SK-N-DZ (cell line): ENCODE data around the gene SP2.
A peak's percentile ranks its signal among the peaks of the same experiment; 100 is the strongest.

Experiments used
- DNase-seq: peaks from one replicate; pipeline ENCODE4 v3.0.0-alpha.2; 2015; ENCODE audit warnings: low spot score

The SP2 gene

DNA sequence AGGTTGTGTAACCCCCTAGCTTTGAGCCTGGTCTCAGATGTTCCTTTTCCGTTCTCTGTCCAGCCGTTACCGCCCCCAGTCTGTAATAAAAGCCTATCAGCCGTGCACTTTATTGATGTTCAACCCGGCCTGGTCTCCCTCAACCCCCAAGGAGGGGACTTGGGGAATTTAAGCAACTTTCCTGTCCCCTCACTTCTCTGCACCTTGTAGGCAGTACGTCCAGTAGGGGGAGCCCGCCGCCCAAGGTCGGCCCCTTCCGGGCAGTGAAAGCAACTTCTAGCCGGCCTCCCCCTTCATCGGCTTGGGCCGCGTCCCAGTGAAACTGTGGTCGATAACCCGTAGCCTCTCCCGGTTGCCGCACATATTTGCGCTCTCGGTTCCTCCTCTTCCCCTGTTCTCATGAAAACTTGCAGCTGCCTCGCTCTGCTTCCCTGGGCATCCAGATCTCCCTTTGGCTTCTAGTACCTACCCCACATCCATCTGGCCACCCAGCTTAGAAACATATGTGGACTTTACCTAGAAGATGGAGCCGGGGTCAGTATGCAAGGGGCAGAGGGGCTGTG, 53.2 kb downstream of the SP2 start:
- peak; percentile 79 for DNase-seq

DNA sequence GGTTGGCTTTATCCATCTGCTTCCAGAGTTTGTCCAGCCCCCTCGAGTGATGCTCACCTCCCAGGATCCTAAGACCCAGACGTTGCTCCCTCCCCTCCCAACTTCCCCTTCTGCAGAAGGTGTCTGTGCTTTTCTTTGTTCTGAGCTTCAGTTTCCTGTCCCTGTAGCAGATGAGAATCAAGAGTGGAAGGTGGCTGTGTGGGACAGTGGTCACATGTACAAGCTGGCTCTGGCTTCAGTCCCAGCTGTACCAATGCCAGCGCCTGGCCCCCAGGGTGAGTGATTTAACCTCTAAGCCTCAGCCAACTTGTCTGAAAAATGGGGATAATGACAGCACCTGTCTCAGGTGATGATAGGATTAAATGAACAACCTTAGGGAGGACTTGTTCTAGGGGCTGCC, 53.9 kb downstream of the SP2 start:
- DNase-seq, result no peak

DNA sequence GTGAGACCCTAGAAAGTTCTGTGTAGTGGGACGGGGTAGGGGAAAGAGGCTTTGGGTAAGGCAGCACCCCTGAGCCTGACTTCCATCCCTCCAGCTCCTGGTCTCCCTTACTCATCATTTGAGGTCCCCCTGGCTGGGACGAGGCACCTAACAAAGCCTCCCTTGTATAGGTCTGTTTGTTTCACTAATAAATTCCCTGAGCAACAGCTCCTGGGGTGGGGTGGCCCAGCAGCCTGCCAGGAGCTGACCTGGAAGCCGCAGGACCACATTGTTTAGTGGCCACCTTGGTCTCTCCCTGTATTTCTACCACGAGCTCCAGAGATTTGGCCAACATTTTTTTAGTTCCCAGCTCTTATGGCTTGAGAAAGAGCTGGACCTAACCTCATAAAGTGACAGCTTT, 54.4 kb downstream of the SP2 start:
- DNase-seq, result no peak

DNA sequence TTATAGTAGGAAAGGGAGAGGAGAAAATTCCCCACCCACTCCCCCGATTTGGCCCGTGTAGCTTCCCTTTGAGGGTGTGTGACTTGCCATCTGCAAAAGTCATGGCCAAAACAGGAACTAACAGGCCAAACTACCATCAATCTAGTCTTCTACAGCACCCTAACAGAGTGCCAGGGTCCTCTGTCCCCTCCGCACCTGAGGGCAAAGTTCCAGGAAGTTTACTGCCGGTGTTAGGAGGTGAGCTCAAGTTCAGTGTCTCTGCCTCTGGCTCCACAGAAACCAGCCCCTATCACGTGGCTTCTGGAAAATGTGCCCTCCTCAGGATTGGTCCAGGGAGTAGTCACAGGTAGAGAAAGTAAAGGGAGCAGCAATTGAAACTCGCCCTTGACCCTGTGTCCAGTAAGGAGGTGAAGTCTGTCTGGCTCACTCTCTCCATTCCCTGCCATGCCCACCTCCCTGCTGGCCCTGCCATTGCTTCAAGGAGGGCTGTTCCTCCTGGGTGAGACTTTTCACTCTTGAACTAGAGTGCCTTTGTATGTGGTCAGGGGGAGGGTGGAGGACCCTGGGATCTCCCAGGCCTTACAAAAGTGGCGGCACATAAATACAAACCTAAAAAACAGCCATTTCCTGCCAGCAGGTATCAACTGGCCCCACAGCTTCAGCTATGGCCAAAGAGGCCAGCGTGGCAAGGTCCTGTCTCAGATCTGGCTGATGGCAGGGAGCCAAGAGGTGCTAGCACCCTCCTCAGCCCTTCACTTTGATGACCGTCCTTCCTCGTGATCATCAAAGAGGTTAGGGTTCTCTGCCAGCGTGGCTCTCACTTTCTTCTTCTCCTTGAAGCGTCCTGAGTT, 56.4 kb downstream of the SP2 start:
- no peak for DNase-seq

DNA sequence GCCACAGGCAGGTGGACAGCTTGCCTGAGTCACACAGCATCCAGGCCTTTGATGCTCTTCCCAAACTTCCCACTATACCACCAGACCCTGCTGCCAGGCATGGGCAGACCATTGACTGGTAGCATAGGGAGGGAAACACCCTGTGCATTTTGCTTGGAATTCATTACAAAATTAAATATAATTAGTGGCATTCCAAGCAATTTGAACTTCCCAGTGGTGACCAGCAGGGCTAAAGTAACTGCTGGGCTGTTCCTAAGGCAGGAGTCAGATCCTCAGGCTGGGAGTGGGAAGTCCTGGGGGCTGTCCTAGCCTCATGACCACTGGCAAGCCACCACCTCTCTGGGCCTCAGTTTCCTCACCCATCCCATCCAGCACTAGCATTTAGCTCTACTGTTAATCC, 57.9 kb downstream of the SP2 start:
- DNase-seq, result no peak

DNA sequence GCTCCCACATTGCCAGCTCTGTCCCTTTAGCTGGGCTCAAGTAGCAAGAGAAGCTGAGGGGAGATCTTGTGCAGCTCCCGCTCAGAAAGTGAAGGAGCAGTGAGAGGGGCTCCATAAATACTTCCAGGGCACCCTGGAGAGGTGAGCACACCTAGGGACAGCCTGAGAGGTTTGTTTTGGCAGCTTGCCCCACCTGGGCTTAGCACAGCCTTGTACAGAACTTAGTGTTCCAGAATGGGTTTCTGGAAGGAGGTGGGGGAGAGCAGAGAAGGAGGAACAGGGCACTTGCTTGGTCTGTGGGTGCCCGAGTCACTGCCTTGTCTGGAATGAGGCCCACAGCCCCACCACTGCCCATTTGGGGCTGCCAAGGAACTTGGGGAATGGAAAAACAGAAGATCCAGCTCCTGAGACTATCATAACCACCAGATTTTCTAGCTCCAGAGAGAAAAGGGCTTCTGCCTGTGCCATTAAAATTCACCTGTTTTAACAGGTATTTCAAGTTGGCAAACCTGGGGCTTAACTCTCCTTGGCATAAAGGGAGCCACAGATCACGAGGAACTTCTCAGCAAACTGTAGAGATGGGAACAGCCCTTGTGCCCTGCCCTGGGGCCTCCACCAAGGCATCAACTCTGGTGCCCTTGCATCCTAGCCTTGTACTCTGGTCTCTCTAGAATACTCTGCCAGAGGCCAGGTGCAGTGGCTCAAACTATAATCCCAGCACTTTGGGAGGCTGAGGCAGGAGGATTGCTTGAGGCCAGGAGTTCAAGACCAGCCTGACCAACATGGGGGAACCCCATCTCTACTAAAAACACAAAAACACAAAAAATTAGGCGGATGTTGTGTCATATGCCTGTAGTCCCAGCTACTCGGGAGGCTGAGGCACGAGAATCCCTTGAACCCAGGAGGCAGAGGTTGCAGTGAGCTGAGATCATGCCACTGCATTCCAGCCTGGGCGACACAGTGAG, 59.7 kb downstream of the SP2 start:
- no peak for DNase-seq

DNA sequence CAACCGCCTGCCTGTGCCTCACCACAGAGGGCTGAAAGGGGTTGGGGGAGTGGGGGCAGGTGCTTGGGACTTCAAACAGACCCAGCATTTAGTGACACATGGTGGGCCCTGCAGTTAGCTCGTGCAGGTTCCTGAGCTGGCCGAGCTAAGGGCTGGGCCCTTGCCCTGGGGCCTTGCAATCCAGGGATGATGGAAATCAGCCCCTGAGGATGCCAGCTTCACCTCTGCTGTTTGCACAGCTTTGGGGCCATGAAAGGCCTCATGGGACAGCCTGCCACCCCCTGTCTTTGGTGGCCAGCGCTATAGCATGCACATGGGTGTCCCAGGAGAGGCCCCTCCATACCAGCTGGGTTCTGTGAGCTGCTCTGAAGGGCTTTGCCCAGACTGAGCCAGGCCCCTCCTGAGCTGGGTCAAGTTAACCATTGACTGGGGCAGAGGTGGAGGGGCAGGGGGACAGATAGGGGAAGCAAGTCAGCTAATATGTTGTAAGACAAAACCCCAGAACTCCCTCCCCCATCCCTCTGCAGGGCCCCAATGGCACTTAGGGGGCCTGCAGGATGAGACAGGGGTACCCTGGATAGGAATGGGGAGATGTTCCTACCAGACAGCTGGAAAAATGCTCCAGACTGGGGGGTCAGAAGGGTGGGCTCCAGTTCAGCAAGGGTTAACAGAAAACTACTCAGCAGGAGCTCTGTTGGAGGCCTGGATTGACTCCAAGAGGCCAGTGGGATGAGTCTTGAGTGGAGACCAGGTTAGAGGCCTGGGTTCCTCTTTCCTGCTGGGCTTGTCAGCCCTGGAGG, 61.0 kb downstream of the SP2 start:
- DNase-seq, result no peak

DNA sequence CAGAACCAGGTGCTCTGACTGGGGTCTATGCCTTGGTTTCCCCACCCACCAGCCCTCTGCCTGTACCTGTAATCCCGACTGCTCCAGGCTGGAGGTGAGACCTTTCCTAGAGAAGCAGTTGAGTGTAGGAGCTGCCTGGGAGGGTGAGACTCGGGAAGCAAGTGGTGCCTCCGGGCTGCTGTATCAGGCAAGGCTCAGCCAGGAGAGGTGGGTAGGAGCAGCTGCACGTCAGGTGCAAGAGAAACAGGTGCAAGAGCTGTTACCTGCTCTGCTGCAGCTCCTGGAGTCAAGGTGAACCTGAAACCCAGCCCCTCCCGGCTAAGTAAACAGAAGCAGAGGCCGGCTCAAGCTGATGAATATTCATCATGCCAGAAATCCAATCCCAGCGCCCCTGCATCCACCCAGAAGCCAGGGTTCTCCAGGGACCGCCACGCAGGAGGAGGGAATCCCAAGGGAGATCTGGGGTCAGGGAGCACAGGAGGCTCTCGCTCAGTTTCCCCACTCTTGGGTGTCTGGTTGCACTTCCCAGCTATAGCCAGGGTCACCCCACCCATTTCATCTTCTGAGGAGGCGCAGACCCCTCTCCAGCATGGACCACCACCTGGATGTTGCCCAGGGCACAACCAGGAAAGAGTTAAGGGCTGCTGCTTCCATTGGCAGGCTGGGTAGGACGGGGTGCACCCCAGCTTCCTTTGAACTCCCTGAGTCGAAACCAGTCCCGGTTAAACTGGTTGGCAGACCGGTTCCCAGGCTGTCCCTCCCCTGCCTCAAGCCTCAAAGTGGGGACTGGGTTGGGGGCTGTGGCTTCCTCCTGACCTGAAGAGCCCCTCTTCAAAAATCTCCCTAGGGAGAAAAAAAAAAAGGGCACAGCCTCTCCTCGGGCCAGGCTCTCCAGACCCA, 61.8 kb downstream of the SP2 start, which contains the start of gene PRR15L:
PRR15L (minus strand) TSS at position 293 of the 900 bp plus-strand sequence. CDS start 4,649 bp downstream, outside the sequence.
- DNase-seq, result no peak

DNA sequence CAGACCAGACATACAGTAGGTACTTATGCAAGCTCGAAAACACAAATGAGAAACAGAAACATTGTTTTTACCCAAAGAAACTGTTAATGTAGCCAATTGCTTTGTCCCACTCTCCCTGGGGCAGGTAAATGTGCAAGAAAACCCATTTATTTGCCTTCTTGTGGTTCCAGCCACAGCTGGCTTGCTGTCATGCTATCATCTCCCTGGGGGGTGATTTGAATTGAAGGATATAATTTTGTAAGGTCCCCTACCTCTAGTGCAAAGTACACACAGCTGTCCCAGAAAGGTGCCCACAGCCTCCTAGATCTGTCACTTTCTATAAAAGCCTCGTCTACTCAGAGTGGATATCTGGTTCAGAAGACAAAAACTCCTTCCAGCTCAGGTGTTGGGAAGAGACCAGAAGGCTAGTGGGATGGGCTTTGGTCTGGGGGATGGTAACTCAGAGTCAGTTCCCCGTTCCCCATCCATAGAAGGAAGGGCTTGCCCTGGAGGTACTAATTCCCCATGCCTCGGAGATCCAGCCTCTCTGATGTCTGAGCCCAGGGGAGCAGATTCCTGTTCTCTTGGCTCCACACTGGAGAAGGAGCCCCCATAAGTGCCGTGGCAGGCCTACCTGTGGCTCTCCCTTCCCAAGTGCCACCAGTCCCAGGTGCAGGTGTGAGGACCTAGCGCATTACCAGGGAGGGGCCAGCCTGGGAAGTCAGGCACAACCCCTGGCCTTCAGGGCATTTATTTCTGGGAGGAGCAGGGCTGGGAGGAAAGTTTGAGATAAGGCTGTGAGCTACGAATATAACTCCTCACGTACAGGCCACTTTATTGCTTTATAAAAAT, 64.0 kb downstream of the SP2 start:
- DNase-seq, result no peak

DNA sequence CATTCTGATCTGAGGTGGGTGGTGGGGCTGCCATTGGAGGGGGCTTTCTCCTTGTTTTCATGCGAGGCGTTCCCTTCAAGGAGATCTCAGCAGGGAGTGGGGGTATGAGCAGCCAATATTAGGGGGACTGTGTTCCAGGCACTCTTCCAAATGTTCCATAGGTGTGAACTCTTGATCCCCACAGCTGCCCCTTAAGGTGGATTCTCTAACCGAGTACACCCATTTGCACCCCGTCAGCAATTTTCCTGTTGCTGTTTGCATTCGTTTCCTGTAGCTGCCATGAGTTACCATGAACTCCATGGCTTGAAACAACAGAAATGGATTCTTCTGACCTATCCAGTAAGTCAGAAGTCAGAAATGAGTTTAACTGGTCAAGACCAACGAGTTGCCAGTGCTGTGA, 65.4 kb downstream of the SP2 start:
- no peak for DNase-seq

DNA sequence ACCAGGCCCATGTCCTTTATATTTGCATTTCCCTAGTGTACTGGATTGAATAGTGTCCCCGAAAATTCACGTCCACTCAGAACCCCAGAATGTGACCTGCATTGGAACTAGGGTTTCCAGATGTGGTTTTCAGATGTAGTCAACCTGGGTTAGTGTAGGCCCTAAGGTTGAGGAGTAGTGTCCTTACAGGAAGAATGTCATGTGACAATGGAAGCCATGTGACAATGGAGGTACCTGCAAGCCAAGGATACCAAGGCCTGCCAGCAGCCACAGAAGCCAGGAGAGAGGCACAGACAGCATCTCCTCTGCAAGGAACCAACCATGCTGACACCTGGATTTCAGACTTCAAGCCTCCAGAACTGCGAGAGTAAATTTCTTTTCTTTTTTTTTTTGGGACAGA, 66.9 kb downstream of the SP2 start:
- DNase-seq, result no peak

DNA sequence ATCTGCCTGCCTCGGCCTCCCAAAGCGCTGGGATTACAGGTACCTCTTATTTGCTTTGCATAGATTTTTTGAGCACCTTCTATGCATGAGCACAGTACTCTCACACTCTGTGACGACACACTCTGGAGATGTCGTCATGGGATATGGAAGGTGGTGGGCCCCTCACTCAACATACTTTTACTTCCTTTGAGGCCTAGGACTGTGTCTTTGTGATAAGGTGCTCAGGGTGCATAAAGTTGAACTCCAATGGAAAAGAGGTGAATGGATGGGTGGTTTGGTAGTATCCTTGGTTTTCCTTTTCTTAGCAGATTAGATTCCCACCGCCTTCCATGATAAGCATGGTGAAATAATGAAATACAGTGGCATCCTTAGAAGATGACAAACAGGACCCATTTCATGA, 68.8 kb downstream of the SP2 start:
- DNase-seq, result no peak

DNA sequence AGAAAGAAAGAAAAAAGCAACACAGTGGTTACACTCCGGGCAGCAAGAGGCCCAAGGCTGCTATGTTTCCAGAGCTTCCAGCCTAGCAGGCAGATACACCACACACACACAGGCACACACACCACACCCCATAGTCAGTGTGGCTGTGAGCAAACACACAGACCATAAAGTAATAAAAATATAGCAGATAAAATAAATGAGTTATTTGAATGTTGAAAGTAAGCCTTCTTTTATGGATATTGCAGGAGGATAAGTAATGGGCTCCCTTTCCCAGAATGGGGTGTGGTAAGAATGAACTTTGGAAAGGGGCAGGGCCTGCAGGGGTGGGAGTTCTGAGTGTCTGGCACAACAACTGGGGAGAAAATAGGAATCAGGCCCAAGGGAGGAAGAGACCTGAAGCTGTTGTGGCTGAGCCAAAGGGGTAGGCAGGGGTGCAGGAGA, 70.1 kb downstream of the SP2 start:
- no peak for DNase-seq

DNA sequence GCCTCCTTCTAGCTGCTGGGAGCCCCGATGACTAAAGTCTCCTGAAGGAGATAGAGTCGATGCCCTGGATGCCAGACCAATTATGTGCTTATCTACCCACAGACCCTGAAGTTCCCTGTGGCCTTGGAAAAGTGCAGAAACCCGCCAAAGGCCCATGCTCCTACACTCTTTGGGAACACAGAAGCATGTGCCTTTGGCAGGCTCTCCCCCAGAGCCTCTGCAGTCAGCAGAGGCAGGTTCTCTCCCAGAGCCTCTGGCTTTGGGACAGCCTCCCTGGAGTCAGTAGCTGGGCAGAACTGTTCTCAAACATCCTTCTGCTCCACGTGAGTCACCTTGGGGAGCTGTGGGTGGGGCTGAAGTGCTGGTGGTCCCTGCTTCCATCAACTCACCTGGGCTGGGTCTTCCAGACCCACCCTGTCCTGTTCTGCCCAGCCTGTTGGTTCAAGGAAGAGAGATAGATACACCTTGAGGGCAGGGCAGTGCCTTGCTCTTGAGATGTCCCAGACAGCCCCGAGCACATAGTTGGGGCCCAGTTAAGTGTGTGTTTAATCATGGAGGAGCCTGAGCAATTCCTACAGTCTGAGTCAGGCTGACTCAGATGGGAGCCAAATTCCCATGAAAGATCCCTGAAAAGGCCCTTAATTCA, 71.7 kb downstream of the SP2 start:
- DNase-seq, result no peak

DNA sequence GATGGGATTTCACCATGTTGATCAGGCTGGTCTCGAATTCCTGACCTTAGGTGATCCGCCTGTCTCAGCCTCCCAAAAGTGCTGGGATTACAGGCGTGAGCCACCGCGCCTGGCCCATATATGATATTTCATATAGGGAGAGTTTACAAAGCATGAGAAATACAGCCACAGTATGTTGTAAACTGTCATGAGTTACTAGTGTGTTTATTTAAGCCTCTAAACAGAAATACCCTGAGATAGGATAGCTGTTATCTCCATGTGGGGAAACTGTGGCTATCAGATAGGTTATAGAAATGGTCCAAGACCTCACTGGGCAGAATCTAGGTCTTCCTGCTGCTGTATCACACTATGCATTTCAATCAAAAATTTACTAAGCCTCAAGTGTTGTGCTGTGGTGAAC, 72.8 kb downstream of the SP2 start:
- DNase-seq, result no peak

DNA sequence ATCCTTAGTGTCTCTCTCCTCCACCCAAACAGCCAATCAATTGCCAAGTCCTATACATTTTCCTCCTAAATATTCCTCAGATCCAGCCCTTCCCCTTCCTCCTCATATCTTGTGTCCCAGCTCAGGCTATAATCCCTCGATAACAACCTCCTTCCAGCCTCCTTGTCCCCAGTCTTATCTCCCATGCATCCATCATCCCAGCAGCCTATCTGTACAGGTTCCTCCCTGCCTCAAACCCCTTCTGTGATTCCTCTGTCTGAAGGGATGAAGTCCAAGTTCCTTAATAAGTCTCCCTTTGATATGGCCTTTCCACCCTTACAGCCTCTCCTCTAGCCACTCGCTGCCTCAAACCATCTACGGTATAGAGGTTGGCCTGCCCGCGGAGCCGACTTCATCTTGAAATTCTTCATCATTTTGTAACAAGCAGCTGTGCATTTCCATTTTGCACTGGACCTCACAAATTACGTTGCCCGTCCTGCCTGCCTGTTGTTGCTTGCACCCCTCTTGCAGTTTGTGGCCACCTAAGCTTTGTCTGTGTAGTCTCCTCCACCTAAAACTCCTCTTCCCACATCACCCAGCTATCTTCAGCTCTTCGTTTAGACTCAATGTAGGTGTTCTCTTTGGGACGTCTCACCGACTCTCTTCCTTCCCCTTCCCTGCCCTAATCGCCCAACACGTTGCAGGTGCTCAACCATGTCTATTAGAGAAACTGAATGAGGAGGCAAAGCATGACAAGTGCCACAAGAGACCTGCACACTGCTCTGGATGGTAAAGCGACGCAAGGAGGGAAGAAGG, 74.1 kb downstream of the SP2 start:
- DNase-seq, result no peak

DNA sequence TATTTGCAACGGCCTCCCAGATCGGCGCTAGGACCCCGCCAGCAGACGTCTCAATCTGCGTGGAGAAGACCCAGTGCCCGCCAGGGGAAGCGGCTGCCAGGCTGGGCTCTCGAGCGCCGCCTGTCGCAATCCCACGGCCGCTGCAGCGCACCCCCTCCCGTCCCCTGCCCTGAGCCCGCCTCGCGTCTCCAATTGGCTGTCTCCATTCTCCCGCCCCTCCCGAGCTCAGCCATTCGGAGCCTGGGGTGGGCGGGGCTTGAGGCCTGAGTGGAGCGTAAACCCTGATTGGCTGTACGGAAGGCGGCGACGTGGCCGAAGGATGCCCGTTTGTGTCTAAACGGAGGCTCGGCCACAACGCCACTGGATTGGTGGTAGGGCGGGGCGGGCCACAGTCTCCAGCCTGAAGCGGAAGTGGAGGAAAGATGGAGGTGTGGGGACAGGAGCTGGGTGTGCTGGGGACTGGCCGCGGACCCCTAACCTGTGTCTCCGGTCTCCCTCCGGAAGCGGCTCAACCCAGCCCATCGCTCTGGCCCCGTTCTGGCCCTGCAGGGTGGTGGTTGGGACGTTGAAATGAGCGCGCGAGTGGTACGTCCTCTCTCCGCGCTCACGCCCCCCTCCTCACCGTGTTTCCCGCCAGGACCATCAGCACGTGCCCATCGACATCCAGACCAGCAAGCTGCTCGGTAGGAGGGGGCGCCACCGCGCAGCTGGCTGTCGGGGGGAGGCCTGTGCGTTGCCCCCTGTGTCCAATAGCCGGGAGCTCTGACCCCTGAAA, 74.9 kb downstream of the SP2 start, which contains the start of gene CDK5RAP3:
CDK5RAP3 (plus strand) TSS at position 389 of the 775 bp plus-strand sequence; CDS start at position 423, 34 bp downstream.
- DNase-seq, result peak; percentile 100
